ENCODE results near the gene PNPLA2. TPM values are rescaled to one million over a fixed set of nuclear protein-coding genes. Genes with fewer than 3 reads are reported as not detected.

Gene PNPLA2
- total RNA-seq, 1 donor from 2014 or later, result 2.6 TPM

GRCh38 chr11:837189-837989 is 18.7 kb downstream of the PNPLA2 start:
- peaks cover 3% of the 10 kb centered on the region for H3K36me3 Mint-ChIP-seq
- H3K27ac Mint-ChIP-seq, result no peak overlapping the region
- DNase-seq (ENCODE audit: low spot score), result no peak
- Histone ChIP-seq H3K27ac (no peak overlapping the region), H3K4me3 (no peak overlapping the region), H4K20me1 (ENCODE audit: low read depth) (peaks cover 69% of the 10 kb centered on the region), H3K36me3 (no peaks in the 10 kb centered on the region), H3K27me3 (peaks cover 1% of the 10 kb centered on the region), H3K79me2 (ENCODE audit: low read depth) (peaks cover 23% of the 10 kb centered on the region), H3K4me1 (peaks cover 9% of the 10 kb centered on the region), H3K9me3 (ENCODE audit: low read depth) (no peaks in the 10 kb centered on the region), H2AFZ (replicated peaks) (no peak overlapping the region), H3K4me2 (no peak overlapping the region), H3F3A (ENCODE audit: low read depth) (peaks cover 22% of the 10 kb centered on the region), H3K9ac (no peak overlapping the region)
- no peak overlapping the region for H3K4me3 Mint-ChIP-seq
- peaks cover 21% of the 10 kb centered on the region for H3K4me1 Mint-ChIP-seq
- no peaks in the 10 kb centered on the region for H3K9me3 Mint-ChIP-seq
- TF ChIP-seq EZH2phosphoT487 (IDR thresholded peaks at IDR 0.05), result no peak
- TF ChIP-seq CTCF (IDR thresholded peaks at IDR 0.05), result no peak
- no peak for TF ChIP-seq EZH2 (IDR thresholded peaks at IDR 0.05)
- peaks cover 7% of the 10 kb centered on the region for H3K27me3 Mint-ChIP-seq (ENCODE audit: insufficient read depth, low read depth)

- H3K4me1 ChIP-seq, result peaks cover 7% of the 10 kb centered on the region
- H2AFZ ChIP-seq (replicated peaks), result no peak overlapping the region
- peaks cover 23% of the 10 kb centered on the region for H3K79me2 ChIP-seq (ENCODE audit: low read depth)
- H4K20me1 ChIP-seq (ENCODE audit: low read depth), result peaks cover 69% of the 10 kb centered on the region
- no peak overlapping the region for H3K27ac ChIP-seq
- H3K36me3 ChIP-seq, result no peaks in the 10 kb centered on the region
- peaks cover 22% of the 10 kb centered on the region for H3F3A ChIP-seq (ENCODE audit: low read depth)
- peaks cover 20% of the 10 kb centered on the region for H3K4me1 Mint-ChIP-seq
- peaks cover 3% of the 10 kb centered on the region for H3K36me3 Mint-ChIP-seq
- no peak overlapping the region for H3K4me3 Mint-ChIP-seq
- DNase-seq (ENCODE audit: low spot score), result no peak
- no peaks in the 10 kb centered on the region for H3K9me3 ChIP-seq (ENCODE audit: low read depth)
- H3K4me3 ChIP-seq, result no peak overlapping the region
- H3K4me2 ChIP-seq, result no peak overlapping the region
- no peak overlapping the region for H3K27ac Mint-ChIP-seq
- H3K9me3 Mint-ChIP-seq, result no peaks in the 10 kb centered on the region
- no peak overlapping the region for H3K9ac ChIP-seq
- TF ChIP-seq EZH2 (IDR thresholded peaks at IDR 0.05) (no peak), CTCF (IDR thresholded peaks at IDR 0.05) (no peak), EZH2phosphoT487 (IDR thresholded peaks at IDR 0.05) (no peak)
- peaks cover 7% of the 10 kb centered on the region for H3K27me3 Mint-ChIP-seq (ENCODE audit: insufficient read depth, low read depth)
- H3K27me3 ChIP-seq, result no peaks in the 10 kb centered on the region
Measured at GRCh38 chr11:837990-838307, 19.2 kb downstream of the PNPLA2 start.

GRCh38 chr11:838441-839279 is 19.9 kb downstream of the PNPLA2 start:
- H3K4me3 Mint-ChIP-seq, result no peak overlapping the region
- H4K20me1 ChIP-seq (ENCODE audit: low read depth), result peaks cover 66% of the 10 kb centered on the region

More at GRCh38 chr11:838441-839279, 19.9 kb downstream of the PNPLA2 start:
- Histone ChIP-seq H3F3A (ENCODE audit: low read depth) (peaks cover 26% of the 10 kb centered on the region), H3K4me1 (peaks cover 11% of the 10 kb centered on the region), H3K4me2 (no peak overlapping the region), H2AFZ (replicated peaks) (no peak overlapping the region), H3K9ac (no peak overlapping the region), H3K9me3 (ENCODE audit: low read depth) (no peaks in the 10 kb centered on the region), H3K27me3 (peaks cover 7% of the 10 kb centered on the region), H3K27ac (no peak overlapping the region), H3K79me2 (ENCODE audit: low read depth) (peaks cover 23% of the 10 kb centered on the region), H3K4me3 (no peak overlapping the region), H3K36me3 (no peaks in the 10 kb centered on the region)
- Mint-ChIP-seq H3K36me3 (peaks cover 3% of the 10 kb centered on the region), H3K27me3 (ENCODE audit: insufficient read depth, low read depth) (peaks cover 10% of the 10 kb centered on the region), H3K9me3 (no peaks in the 10 kb centered on the region), H3K4me1 (peaks cover 22% of the 10 kb centered on the region), H3K27ac (no peak overlapping the region)
- peak; percentile 47 for DNase-seq (ENCODE audit: low spot score)
- TF ChIP-seq EZH2phosphoT487 (IDR thresholded peaks at IDR 0.05), result no peak
- TF ChIP-seq EZH2 (IDR thresholded peaks at IDR 0.05), result no peak
- TF ChIP-seq CTCF (IDR thresholded peaks at IDR 0.05), result peak; percentile 32
